ENCODE results near the gene NR3C2. TPM values are rescaled to one million over a fixed set of nuclear protein-coding genes. Genes with fewer than 3 reads are reported as not detected.

Gene NR3C2
- total RNA-seq, 1 donor from 2014 or later = 7.1 TPM

DNA sequence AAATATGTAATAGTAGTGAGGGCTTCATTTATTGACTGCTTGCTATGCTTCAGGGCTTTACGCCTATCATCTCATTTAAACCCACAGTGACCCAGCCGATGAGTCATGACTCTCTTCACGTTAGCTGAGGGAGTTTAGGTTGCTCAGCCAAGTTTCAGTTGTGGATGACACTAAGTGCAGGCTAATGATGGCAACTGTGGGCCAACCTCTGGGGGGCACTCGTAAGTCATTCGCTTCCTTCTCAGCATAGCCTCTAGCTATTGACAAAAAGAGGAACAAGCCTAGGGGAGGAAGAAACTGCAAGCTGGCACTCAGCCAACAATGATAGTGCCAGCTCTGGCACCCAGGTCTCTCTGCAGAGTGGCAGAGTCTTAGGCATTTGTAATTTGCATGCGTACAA lies 385.3 kb downstream of the NR3C2 start:
- no peak for DNase-seq (ENCODE audit: low spot score)

GRCh38 chr4:148055844-148056243 lies 386.4 kb downstream of the NR3C2 start:
- DNase-seq (ENCODE audit: low spot score) = no peak

DNA sequence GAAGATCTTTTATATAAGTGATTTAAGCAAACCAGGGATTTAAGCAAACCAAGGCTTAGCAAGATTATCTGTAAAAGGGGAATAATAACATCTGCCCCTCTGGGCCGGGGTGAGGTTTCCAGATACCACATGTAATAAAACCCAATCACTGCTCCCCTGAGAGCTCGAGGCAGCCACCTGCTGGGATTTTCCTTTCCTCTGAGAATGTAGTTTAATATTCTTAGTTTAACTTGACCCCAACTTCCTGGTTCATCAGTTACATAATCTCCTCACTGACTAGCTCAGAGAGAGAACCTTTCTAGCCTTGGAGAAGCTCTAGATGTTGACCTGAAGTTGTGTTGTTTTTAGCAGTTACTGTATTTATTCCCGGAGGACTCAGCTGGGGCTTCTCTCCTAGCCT lies 387.9 kb downstream of the NR3C2 start:
- DNase-seq (ENCODE audit: low spot score) = no peak

- no peak for DNase-seq (ENCODE audit: low spot score)
These were observed 388.8 kb downstream of the NR3C2 start for GRCh38 chr4:148053298-148054003.

DNA sequence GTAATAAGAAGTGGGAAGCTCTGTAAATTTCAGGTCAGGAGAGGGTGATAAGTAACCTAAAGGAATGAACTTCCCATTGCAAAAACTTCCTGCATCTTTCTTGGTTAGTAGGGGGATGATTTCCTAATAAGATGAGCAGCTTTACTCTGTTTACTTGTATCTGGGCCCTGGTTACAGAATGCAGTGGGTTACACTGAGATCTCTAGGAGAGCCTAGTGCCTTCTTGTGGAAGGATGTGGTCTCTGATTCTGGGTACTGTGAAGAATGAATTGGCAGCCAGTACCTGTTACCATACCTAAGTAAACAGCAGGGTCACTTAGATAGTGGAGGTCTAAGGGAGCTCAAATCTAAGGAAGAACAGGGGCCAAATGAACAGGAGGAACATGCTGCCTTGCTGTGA lies 389.8 kb downstream of the NR3C2 start:
- no peak for DNase-seq (ENCODE audit: low spot score)

DNA sequence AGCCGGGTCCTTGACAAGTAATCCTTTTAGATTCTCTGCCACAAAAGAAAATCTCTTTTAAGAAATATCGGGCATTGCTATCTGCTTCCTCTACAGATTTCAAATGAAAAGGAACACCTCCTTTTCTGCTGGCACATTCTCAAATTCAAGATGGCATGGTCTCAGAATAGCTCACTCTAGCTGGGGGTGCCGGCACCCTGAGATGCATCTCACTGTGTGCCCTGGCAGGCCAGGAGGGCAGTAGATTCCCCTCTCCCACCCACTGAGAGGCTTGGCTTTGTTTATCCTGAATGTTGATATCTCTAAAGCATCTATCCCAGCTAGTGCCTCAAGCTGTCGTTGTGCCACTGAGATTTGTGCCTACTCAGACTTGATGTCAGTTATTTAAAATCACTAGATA lies 390.8 kb downstream of the NR3C2 start:
- no peak for DNase-seq (ENCODE audit: low spot score)

DNA sequence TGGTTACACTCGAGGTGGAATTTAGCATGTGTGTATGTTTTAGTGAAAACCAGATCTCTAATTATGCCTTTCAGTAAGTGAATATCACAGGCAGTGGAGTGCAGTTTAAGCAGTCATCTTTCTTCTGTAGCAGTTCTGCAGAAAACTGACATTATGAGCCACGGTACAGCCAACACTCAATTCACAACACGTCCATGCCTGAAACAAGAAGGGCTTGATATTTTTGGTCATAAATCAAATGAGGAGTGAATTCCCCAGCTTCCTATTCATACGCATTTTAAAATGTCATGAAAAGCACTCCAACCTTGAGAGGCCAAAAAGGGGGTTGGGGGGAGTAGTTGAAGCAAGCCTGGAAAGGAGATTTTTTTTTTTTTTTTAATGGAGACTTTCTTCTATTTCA lies 393.6 kb downstream of the NR3C2 start:
- no peak for DNase-seq (ENCODE audit: low spot score)

DNA sequence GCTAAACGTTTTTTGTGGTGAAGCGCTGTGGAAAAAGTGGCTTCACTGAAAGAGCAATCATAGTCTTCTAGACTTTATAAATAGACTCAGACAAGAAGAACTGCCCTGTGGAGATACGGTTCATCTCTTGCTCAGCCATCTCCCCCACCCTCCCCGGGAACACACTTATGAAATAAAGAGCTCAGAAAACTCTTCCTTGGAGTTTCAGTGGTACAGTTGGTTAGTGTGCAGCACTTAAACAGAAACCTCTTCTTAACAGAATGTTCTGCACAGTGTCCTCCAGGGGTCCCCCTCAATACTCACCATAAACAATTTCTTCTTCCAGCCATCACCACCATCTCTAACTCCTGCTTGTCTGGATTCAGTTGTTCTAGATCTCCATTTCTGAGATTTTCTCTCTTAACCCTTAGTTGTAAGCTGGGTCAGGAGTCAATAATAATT lies 397.3 kb downstream of the NR3C2 start:
- no peak for DNase-seq (ENCODE audit: low spot score)

GRCh38 chr4:148044089-148044911 lies 397.9 kb downstream of the NR3C2 start:
- DNase-seq (ENCODE audit: low spot score) = no peak

GRCh38 chr4:148041606-148042329 lies 400.4 kb downstream of the NR3C2 start:
- DNase-seq (ENCODE audit: low spot score) = no peak

- no peak for DNase-seq (ENCODE audit: low spot score)
These were observed 407.4 kb downstream of the NR3C2 start for GRCh38 chr4:148034813-148035212.

DNA sequence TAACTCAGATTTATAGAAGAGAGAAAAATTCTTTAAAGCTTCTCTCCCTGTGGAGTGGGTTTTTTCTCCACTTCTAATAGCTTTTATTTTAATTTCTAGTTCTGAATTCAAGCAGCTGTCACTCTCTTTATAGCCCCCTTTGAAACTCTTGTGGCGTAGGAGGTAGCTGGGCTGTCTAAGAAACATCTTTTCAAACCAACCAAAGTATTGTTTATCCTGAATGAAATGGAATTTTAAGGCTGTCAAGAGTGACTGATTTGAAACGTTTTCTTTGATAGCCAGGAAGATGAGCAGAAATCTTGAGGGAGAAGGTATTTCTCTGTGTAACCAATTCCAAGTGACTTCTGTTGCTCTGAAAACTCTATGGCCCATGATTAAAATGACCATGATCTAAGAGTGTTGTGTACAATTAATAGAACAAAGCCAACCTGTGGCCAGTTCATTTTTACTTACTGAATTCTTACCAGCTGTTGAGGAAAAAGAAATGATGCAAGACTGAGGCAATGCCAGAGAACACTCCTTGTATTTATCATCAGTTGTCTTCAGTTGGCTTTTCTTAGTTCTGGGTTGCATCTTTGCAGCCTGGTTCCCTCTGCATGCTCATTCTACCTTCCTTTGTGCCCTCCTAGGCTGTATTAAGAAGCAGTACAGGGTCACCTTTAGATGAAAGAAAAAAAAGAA lies 411.9 kb downstream of the NR3C2 start:
- DNase-seq (ENCODE audit: low spot score) = no peak

DNA sequence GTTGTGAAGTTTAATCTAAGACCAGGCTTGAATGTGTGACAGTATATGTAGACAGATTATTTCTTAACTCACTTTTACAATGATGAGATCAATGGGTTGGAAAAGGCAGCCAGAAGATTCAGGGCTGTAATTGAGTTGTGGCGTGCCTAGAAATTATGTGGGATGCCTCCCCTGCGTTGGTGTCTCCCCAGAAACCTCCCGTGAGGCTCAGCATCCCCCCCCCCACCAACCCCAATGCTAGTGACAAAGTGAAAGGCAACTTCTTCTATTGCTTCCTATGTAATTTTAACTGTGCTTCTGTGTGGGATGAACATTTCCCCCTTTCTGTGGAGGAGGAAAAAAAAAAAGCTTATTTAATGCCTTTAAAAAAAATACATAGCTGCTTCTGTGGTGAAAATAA lies 412.4 kb downstream of the NR3C2 start:
- DNase-seq (ENCODE audit: low spot score) = no peak

Data from mesenteric fat pad (tissue), 1 donor.